ENCODE results near the gene MCF2.
"Not testable (repeated sequence)": the region's sequence is repeated elsewhere in the genome, so short reads cannot be mapped to it uniquely, and the experiment has no call there.

MCF2 gene

GRCh38 chrX:139708067-139708466 is at the start of gene MCF2:
Gene MCF2, minus strand, starts transcription at chrX:139708167. Its CDS starts 56,423 bp downstream, at chrX:139651744.
- no peak for DNase-seq (ENCODE audit: low read depth)

GRCh38 chrX:139751053-139751452 is 43.1 kb upstream of the MCF2 start:
- DNase-seq (ENCODE audit: low read depth), result no peak

- no peak for DNase-seq (ENCODE audit: low read depth)
Measured at GRCh38 chrX:139750390-139750789, 42.4 kb upstream of the MCF2 start.

- DNase-seq (ENCODE audit: low read depth), result no peak
Measured at GRCh38 chrX:139739138-139739537, 31.2 kb upstream of the MCF2 start.

GRCh38 chrX:139738581-139738980 is 30.6 kb upstream of the MCF2 start:
- no peak for DNase-seq (ENCODE audit: low read depth)

GRCh38 chrX:139736151-139736550 is 28.2 kb upstream of the MCF2 start:
- DNase-seq (ENCODE audit: low read depth), result no peak

- no peak for DNase-seq (ENCODE audit: low read depth)
Measured at GRCh38 chrX:139734996-139735395, 27.0 kb upstream of the MCF2 start.

GRCh38 chrX:139725720-139726119 is 17.8 kb upstream of the MCF2 start:
- DNase-seq (ENCODE audit: low read depth), result no peak

- no peak for DNase-seq (ENCODE audit: low read depth)
Measured at GRCh38 chrX:139724626-139725025, 16.7 kb upstream of the MCF2 start.

- DNase-seq (ENCODE audit: low read depth), result no peak
Measured at GRCh38 chrX:139720979-139721378, 13.0 kb upstream of the MCF2 start.

GRCh38 chrX:139720136-139720535 is 12.2 kb upstream of the MCF2 start:
- DNase-seq (ENCODE audit: low read depth), result no peak

GRCh38 chrX:139702658-139703057 is 5.3 kb downstream of the MCF2 start:
- no peak for DNase-seq (ENCODE audit: low read depth)

GRCh38 chrX:139692908-139693307 is 15.1 kb downstream of the MCF2 start:
- no peak for DNase-seq (ENCODE audit: low read depth)

GRCh38 chrX:139692506-139692849 is 15.5 kb downstream of the MCF2 start:
- no peak for DNase-seq (ENCODE audit: low read depth)

GRCh38 chrX:139691843-139692505 is 16.0 kb downstream of the MCF2 start:
- DNase-seq (ENCODE audit: low read depth), result no peak

GRCh38 chrX:139691493-139691842 is 16.5 kb downstream of the MCF2 start:
- no peak for DNase-seq (ENCODE audit: low read depth)

GRCh38 chrX:139685175-139685574 is 22.8 kb downstream of the MCF2 start:
- not testable (repeated sequence) for DNase-seq (ENCODE audit: low read depth)

- no peak for DNase-seq (ENCODE audit: low read depth)
Measured at GRCh38 chrX:139680356-139680755, 27.6 kb downstream of the MCF2 start.

GRCh38 chrX:139647597-139647996 is 60.4 kb downstream of the MCF2 start:
- no peak for DNase-seq (ENCODE audit: low read depth)

GRCh38 chrX:139642241-139642927 is 65.6 kb downstream of the MCF2 start:
- no peak for DNase-seq (ENCODE audit: low read depth)

- no peak for DNase-seq (ENCODE audit: low read depth)
Measured at GRCh38 chrX:139640259-139640658, 67.7 kb downstream of the MCF2 start.

GRCh38 chrX:139639253-139639652 is 68.7 kb downstream of the MCF2 start:
- DNase-seq (ENCODE audit: low read depth), result no peak

GRCh38 chrX:139600105-139600504 is 107.9 kb downstream of the MCF2 start:
- DNase-seq (ENCODE audit: low read depth), result no peak

GRCh38 chrX:139596068-139596467 is 111.9 kb downstream of the MCF2 start:
- DNase-seq (ENCODE audit: low read depth), result no peak

All from stimulated activated CD8-positive, alpha-beta memory T cell treated with anti-CD3 and anti-CD28 coated beads, Interleukin-7, amount 100 ng/mL, for 24 hours (primary cell).